GM23338 (cell line): ENCODE measurements around the gene CELSR3.

Experiments used
- CREB1 ChIP-seq: fragments of 250-450 bp; sonication (Bioruptor Pico); IDR thresholded peaks from 2 replicates; pipeline ENCODE4 v1.5.0; 2020; ENCODE audit warnings: low read depth, mild to moderate bottlenecking, moderate library complexity
- CTCF ChIP-seq, 2 experiments: fragments of 200-600 bp in 1 of 2; sonication (generic) in 1 of 2; conservative IDR thresholded peaks; 2 replicates each; pipeline versions ENCODE4 v1.5.1 to v1.6.1; 2016 to 2017; ENCODE audit warnings: antibody characterized with exemption in 2 of 2, low read depth in 2 of 2, mild to moderate bottlenecking in 2 of 2, moderate library complexity in 1 of 2
- ETS1 ChIP-seq: IDR thresholded peaks from 2 replicates; pipeline ENCODE4 v1.6.1; 2016; ENCODE audit warnings: antibody characterized with exemption
- EZH2 ChIP-seq: fragments of 200-600 bp; sonication (generic); IDR thresholded peaks from one replicate; pipeline ENCODE4 v1.8.0; 2017; ENCODE audit warnings: antibody characterized with exemption, mild to moderate bottlenecking, low read depth; ENCODE audit not compliant: unreplicated experiment
- EZH2phosphoT487 ChIP-seq: fragments of 200-600 bp; sonication (generic); IDR thresholded peaks from one replicate; pipeline ENCODE4 v1.8.1; 2018; ENCODE audit warnings: antibody characterized with exemption; ENCODE audit not compliant: unreplicated experiment
- JUNB ChIP-seq: IDR thresholded peaks from one replicate; pipeline ENCODE4 v1.6.1; 2016; ENCODE audit warnings: antibody characterized with exemption; ENCODE audit not compliant: unreplicated experiment
- POLR2AphosphoS5 ChIP-seq: IDR thresholded peaks from 2 replicates; pipeline ENCODE4 v1.6.1; 2016; ENCODE audit warnings: antibody characterized with exemption, low read depth
- REST ChIP-seq: IDR thresholded peaks from one replicate; pipeline ENCODE4 v1.6.1; 2018; ENCODE audit warnings: antibody characterized with exemption; ENCODE audit not compliant: unreplicated experiment
- ZNF331 ChIP-seq: fragments of 250-450 bp; sonication (Bioruptor Pico); IDR thresholded peaks from 2 replicates; pipeline ENCODE4 v1.5.0; 2020; ENCODE audit warnings: low read depth, mild to moderate bottlenecking, moderate library complexity

GRCh38 chr3:48655063-48655462 is 7.6 kb downstream of the CELSR3 start:
- no peak for TF ChIP-seq CTCF (conservative IDR thresholded peaks at IDR 0.05; ENCODE audit: low read depth in 2 of 2)
- TF ChIP-seq EZH2 = no peak
- no peak for TF ChIP-seq POLR2AphosphoS5
- no peak for TF ChIP-seq EZH2phosphoT487
- no peak for TF ChIP-seq ETS1
- no peak for TF ChIP-seq CREB1
- TF ChIP-seq JUNB = no peak
- no peak for TF ChIP-seq ZNF331
- no peak for TF ChIP-seq REST
